HUDEP-2 (cell line): ENCODE results near the gene NCS1.

ENCODE experiments used
- DNase-seq, 76 experiments: peaks; one replicate each; lab custom pipeline; 2025; ENCODE audit not compliant: unreplicated experiment in 76 of 76; lab: John Stamatoyannopoulos, UW

Gene NCS1

GRCh38 chr9:130284690-130285089 is 112.5 kb downstream of the NCS1 start:
- no peak for DNase-seq

- no peak for DNase-seq
Observed at GRCh38 chr9:130285271-130285670, 113.1 kb downstream of the NCS1 start.

DNA sequence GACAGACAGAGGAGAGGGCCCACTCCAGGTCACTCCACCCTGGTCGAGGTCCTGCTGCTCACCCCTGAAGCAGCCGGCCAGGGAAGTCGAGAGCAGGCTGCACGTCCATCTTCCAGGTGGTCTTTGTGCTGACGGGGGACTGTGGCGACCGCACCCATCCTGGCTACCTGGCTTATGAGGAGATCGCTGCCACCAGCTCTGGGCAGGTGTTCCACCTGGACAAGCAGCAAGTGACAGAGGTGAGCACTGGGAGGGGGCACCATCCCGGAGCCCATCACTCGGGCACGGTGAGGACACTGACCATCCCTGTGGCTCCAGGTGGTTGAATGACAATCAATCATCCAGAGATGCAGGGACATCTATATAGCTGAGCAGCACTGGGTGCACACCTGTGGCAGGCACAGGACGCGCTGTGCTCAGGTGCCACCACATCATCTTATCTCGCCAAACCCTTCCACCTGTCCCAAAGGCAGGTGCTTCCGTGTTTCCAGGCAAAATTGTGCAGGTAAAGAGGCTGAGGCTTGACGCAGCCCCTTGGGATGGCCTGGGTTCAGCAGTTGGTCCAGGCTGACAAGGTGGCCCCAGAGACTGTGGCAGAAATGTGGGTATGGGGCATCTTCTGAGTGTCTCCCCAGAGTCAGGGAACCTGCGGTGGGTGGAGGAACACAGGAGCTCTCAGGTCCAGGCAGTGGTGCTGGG is 114.0 kb downstream of the NCS1 start:
- DNase-seq = no peak
